Fibroblast of villous mesenchyme (primary cell): ENCODE measurements around the gene KLF9. TPM values are rescaled to one million over a fixed set of nuclear protein-coding genes. Genes with fewer than 3 reads are reported as not detected.

ENCODE experiments used
- DNase-seq: peaks from one replicate; pipeline ENCODE4 v3.0.0-alpha.2; 2010; ENCODE audit warnings: low read depth
- H3K4me3 ChIP-seq: 2 replicates; pipeline ENCODE4 v1.5.1; 2011; ENCODE audit warnings: low read depth, mild to moderate bottlenecking, low read length
- CTCF ChIP-seq: IDR thresholded peaks from 2 replicates; pipeline ENCODE4 v1.5.1; 2012; ENCODE audit warnings: low read depth, mild to moderate bottlenecking, low read length; ENCODE audit not compliant: insufficient read depth
- total RNA-seq: library from RNA; depleted of rRNA; stranded (reverse); fragments of >200 nt; gene quantifications from 2 replicates; pipeline ENCODE4 v1.2.3, GENCODE V29; 2012

KLF9 gene
- total RNA-seq, 1 donor: 37.1 TPM

- peak overlapping the region; percentile 68 for H3K4me3 ChIP-seq
- peak; percentile 100 for DNase-seq
- no peak for TF ChIP-seq CTCF
Measured at GRCh38 chr9:70418822-70419555, 4.5 kb upstream of the KLF9 start.

GRCh38 chr9:70415476-70415875 lies 1.0 kb upstream of the KLF9 start:
- no peak for TF ChIP-seq CTCF
- peak overlapping the region; percentile 95 for H3K4me3 ChIP-seq
- no peak for DNase-seq

- H3K4me3 ChIP-seq: peak overlapping the region; percentile 95
- DNase-seq: no peak
- no peak for TF ChIP-seq CTCF
Measured at GRCh38 chr9:70415041-70415440, 584 bp upstream of the KLF9 start.

GRCh38 chr9:70413464-70413798 lies 1.0 kb downstream of the KLF9 start:
- DNase-seq: no peak
- peak overlapping the region; percentile 95 for H3K4me3 ChIP-seq
- TF ChIP-seq CTCF: no peak

GRCh38 chr9:70412832-70413463 lies 1.5 kb downstream of the KLF9 start:
- peak overlapping the region; percentile 95 for H3K4me3 ChIP-seq
- no peak for TF ChIP-seq CTCF
- DNase-seq: peak; percentile 76

GRCh38 chr9:70411930-70412831 lies 2.3 kb downstream of the KLF9 start:
- H3K4me3 ChIP-seq: peak overlapping the region; percentile 95
- no peak for TF ChIP-seq CTCF
- peak; percentile 91 for DNase-seq
